ENCODE results near the gene COL16A1.
A peak's percentile ranks its signal among the peaks of the same experiment; 100 is the strongest.

COL16A1 gene

DNA sequence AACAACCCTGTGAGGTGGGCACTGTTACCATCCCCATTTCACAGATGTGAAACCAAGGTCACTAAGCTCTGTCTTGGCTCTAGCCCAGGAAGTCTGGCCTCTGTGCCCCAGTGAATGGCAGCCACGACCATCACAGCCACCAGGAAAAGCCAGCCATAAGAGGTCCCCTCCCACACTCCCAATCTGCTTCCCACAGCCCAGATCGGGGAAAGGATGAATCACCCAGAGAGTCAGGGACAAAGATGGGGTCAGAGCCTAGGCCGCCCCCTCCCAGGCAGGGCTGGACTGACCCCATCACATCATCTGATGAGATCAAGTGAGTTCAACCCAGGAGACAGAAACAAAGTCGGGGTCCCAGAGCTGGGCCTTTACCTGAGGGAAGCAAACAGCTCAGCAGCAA lies 22.9 kb upstream of the COL16A1 start:
- TF ChIP-seq GATA3 (IDR thresholded peaks at IDR 0.05; ENCODE audit: low read depth, low read length) (no peak), GATA2 (IDR thresholded peaks at IDR 0.05; ENCODE audit: low read depth, low read length) (no peak)

DNA sequence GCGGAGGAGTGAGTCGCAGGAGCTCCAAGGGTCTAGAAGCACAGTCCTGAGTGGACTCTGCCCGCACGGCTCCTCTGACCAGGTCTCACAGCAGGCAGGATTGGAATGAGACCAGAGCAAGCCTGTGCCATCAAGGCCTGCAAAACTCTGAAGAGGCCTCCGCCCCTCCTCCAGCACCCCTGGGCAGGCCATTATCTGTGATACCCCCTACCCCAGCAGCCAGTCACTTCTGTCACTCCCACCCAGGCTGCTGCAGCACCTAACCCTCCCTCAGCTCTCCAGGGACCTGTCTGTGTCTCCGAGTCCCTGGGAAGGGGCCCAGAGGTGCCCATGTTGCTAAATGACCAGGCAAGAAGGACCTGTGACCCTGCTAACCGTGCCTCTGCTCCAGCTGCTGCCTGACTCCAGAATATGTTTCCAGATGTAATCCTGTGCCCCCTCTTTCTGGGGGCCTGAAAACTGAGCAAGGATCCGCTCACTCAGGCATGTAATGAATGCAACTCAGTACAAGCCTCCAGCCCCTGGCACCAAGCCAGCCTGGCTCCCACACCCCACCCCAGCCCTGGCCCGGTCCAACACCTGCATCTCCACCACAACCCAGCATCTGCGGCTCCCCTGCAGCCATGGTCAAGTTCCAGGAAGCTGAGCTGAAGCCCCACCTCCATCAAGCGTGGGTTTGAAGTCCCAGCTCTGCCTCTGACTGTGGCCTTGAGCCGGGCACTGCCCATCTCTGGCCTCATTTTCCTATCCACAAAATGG lies 22.1 kb upstream of the COL16A1 start:
- TF ChIP-seq GATA3 (IDR thresholded peaks at IDR 0.05; ENCODE audit: low read depth, low read length) (no peak), GATA2 (IDR thresholded peaks at IDR 0.05; ENCODE audit: low read depth, low read length) (no peak)

DNA sequence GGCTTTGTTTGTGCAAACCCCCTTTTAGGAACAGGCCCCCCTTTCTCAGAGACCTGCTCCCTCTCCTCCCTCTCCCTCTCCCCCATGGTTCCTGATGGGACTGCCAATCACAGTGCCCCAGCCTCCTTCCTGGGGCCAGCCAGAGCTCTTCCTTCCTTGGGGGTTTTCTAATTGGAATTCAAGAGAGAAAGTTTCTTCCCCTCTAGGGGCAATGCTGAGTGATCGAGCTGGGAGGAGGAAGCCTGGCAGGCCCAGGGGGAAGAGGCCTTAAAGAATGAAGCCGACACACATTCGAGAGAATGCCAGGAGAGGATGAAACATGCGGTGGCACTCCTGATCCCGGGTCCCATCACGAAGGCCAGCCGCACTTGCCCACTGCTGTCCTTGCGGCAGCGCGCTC lies 21.3 kb upstream of the COL16A1 start:
- TF ChIP-seq GATA3 (IDR thresholded peaks at IDR 0.05; ENCODE audit: low read depth, low read length) (no peak), GATA2 (IDR thresholded peaks at IDR 0.05; ENCODE audit: low read depth, low read length) (no peak)

DNA sequence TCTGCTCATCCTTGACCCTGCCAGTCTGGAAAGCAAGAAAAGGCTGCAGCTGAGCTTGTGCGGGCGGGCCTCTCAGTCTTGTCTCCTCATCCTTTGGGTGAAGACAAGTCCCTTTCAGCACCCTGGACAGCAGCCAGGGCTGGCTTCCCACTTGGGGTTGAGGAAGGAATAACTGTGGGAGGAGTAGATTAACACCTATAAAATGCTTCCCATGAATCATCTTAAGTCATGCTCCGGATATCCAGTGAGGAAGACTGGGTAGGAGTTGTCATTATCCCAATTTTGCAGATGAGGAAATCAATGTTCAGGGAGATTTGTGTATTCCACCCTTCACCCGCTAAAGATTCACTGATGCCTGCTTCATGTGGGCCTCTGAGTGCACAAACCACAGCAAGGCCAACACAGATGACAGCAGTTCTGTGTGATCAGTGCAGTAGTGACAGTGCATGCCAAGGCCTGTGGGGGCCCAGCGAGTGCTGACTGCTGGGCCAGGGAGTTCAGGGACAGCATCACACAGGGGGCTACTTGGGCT lies 20.1 kb upstream of the COL16A1 start:
- TF ChIP-seq GATA3 (IDR thresholded peaks at IDR 0.05; ENCODE audit: low read depth, low read length): no peak
- no peak for TF ChIP-seq GATA2 (IDR thresholded peaks at IDR 0.05; ENCODE audit: low read depth, low read length)

DNA sequence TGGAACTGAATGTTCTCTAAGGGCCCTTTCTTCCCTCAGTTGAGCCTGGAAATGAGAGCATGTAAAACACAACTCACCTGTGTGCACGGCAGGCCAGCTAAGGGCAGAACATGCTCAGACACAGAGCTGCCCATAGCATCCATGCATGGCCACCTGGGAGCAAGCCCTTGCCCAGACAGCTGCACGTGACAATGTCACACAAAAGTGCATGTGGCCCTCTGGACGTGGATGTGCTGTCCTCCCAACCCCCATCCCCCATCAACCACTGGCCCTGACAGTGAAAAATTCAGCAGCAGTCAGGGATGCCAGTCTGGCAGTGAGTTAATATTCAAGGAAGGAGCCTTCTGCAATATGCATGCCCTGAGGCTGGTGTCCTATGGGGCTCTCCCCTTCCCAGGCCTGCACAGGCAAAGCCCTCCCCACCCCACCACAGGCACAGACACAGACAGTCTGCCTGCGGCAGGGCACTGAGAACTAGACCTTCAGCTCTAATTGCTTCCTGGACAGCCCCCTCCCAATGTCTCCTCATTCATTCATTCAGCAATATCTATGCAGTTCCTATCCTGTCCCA lies 14.6 kb upstream of the COL16A1 start:
- TF ChIP-seq GATA2 (IDR thresholded peaks at IDR 0.05; ENCODE audit: low read depth, low read length): no peak

DNA sequence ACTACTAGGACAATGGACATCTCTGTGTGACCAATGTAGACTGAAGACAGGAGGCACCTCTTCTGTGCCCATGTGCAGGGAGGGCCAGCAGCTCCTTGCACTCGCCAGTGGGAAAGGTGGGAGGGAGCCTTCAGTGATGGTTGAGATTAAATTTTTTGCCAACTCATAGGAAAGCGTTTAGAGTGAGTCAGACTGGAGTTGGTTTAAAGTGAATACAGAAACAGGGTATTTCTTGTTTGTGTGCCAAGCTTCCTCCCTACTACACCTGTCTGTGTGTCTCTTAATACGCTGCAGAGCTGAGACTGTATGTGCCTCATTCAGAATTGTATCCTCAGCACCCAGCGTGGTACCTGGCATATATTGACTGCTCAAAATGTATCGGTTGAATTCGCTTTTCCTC lies 13.5 kb upstream of the COL16A1 start:
- TF ChIP-seq GATA3 (IDR thresholded peaks at IDR 0.05; ENCODE audit: low read depth, low read length): no peak
- no peak for TF ChIP-seq GATA2 (IDR thresholded peaks at IDR 0.05; ENCODE audit: low read depth, low read length)

DNA sequence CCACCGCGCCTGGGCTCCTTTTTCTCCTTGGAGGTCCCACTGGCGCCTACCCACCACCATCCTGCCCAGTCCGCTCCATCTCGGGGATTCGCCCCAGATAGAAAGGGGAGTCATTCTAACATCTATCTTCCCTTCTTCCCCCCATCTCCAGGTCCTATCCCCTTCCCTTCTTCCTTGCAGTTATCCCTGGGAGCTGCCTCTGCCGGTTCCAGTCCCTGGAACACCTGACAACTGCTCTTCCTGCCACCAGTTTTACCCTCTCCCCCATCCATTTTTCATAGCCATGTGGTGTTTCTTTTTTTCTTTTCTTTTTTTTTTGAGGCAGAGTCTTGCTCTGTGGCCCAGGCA lies 12.0 kb upstream of the COL16A1 start:
- TF ChIP-seq GATA2 (IDR thresholded peaks at IDR 0.05; ENCODE audit: low read depth, low read length) (no peak), GATA3 (IDR thresholded peaks at IDR 0.05; ENCODE audit: low read depth, low read length) (no peak)

DNA sequence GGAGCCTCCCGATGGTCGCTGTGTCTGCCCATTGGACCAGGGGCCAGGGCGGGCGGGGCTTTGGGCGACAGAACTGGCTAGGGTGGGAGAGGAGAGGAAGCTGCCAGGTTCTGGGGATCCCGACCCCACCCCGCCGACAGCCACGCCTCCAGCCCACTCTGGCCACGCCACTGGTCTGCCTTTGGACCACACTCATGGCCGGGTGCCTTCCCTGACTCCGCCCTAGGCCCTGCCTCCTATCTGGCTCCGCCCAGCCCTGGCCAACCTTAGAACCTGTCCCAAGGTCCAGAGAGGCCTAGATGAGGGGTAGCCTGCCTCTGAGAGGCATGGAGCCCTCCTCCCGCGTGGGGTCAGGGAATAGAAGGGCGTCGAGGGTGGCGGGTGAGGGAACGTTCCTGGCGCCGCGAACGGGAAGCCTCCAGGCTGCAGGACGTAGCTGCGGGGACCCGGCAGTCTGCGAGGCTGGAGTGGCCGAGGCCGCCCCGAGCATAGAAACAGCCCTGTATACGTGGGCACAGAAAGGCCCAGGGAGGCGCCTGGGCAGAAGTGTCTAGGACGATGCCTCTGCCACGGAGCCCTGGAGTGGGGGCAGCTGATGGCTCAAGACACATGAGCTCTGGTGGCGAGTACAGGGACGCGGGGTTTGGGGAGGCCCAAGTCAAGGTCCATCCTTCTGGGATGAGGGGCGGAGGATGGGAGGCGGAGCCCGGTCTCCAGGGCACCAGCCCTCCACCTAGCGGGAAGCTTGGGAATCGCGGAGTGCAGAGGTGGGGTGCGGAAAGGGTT lies 11.5 kb upstream of the COL16A1 start:
- TF ChIP-seq GATA2 (IDR thresholded peaks at IDR 0.05; ENCODE audit: low read depth, low read length) (no peak), GATA3 (IDR thresholded peaks at IDR 0.05; ENCODE audit: low read depth, low read length) (no peak)

DNA sequence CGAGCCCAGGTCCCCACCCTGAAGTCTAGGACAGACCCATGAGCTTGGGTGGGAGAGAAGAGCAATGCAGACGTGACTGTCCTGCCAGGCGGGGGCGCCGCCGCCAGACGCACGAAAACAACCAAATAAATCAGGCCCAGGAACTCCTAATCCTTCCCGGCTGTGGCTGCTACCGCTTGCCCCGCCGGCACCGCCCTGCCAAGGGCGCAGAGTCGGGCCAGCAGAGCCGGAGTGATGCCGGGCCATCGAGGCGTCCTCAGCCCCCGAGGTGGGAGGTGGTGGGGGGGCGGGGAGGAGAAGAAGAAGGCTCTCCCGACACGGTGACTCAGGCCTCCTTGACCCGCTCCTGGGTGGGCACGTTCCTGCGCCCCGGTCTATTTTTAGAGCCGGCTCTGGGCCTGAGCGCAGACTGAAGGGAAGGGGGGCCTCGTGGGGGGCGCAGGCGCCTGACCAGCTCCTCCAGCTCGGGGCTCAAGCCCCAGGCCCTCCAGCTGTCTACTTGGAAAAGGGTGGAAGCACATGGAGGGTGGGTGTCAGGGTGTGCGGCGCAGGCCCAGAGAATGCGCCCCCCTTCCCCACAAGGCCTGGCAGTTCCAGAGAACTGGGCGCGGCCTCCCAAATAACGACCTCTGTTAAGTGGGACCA lies 10.7 kb upstream of the COL16A1 start:
- TF ChIP-seq GATA3 (IDR thresholded peaks at IDR 0.05; ENCODE audit: low read depth, low read length) (no peak), GATA2 (IDR thresholded peaks at IDR 0.05; ENCODE audit: low read depth, low read length) (no peak)

DNA sequence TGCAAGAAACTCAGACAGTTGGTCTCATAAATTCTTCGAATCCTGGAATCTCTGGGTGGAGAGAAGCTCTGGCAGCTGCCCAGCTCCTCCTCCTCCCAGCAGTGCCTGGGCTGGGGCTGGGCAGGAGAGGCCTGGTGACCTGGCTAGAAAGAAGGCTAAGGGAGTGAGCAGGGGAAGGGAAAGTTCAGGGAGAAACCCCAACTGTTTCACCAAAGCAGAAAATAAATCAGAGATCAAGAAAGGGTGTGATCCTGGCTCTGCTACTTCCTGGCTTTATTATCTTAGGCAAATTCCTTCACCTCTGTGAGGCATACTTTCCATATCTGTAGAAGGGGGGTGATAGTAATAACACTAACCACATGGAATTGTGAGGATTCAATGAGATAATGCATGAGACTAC lies 8.8 kb upstream of the COL16A1 start:
- TF ChIP-seq GATA3 (IDR thresholded peaks at IDR 0.05; ENCODE audit: low read depth, low read length) (no peak), GATA2 (IDR thresholded peaks at IDR 0.05; ENCODE audit: low read depth, low read length) (no peak)

DNA sequence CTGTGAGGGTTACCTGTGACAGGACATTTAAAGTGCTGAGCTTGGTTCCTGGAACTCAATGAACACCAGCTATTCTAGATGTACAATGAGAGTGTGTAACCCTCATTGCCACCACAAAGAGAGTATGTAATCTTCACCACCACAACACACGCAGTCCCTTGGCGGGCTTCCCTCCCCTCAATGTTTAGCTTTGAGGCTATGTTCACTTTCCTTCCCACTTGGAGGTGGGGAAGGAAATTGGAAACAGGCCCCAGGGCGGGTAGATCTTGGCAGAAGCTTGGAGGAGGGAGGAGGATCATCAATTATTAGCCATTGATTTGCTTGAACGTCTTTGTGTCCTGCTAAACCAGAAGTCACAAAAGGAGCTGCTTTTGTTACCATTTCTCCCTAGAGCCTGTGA lies 8.3 kb upstream of the COL16A1 start:
- no peak for TF ChIP-seq GATA3 (IDR thresholded peaks at IDR 0.05; ENCODE audit: low read depth, low read length)
- TF ChIP-seq GATA2 (IDR thresholded peaks at IDR 0.05; ENCODE audit: low read depth, low read length): no peak

DNA sequence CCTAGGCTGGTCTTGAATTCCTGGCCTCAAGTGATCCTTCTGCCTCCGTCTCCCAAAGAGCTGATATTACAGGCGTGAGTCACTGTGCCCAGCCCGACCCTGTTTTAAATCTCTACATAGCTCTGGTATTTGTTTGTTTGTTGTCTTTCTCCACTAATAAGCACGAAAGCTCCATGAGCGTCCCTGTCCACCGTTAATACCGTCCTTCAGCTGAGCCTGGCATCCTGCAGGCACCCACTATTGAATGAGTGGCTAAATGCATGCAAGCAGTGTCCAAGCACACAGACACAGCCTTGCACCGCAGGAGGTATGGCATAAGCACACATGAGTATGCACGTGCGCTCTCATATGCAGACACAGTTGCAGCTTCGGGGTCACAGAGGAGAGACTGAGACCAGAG lies 4.5 kb upstream of the COL16A1 start:
- TF ChIP-seq GATA2 (IDR thresholded peaks at IDR 0.05; ENCODE audit: low read depth, low read length): no peak
- TF ChIP-seq GATA3 (IDR thresholded peaks at IDR 0.05; ENCODE audit: low read depth, low read length): no peak

DNA sequence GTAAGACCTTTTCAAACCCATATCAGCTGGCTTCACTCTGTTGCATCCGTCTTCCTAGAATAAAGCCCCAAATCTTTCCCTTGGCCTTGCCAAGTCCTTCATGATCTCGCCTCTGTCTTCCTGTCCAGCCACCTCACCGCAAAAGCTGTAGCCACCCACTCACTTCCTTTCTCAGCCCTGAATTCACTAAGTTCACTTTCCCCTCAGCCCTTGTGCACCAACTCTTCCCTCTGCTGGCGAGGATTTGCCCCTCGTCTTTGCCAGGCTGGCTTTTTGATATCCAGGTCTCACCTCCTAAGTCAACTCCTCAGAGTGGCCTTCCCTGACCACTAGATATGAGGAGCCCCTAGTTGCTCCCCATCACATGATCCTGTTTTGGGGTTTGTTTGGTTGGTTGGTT lies 3.9 kb upstream of the COL16A1 start:
- no peak for TF ChIP-seq GATA3 (IDR thresholded peaks at IDR 0.05; ENCODE audit: low read depth, low read length)
- TF ChIP-seq GATA2 (IDR thresholded peaks at IDR 0.05; ENCODE audit: low read depth, low read length): no peak

DNA sequence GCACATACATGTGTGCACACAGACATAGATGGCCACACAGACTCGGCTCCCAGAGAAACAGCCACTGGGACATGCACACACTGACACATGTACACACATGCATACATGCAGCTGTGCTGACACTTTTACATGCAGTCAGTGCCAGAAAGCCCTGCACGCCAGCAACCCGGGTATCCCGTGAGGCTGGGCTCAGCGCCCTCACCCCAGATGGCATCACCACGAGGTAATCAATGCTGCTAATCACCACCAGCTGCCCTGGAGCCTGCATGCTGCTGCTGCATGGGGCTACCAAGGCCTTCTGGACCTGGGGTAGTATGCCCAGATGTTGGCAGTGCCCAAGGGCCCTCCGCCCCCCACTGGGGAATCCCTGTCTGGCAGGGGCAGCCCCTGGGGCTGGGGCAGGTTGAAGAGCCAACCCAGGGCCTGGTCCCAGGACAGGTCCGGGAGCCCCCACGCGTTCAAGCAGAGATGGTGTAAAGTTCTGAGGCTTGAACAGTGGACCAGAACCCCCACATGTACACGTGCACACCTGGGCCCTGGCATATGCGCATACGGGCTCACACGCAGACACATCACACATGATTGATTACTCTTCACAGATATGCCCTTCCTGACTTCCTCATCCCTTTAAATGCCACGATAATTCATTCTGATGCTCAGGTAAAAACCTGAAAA lies 2.7 kb upstream of the COL16A1 start:
- TF ChIP-seq GATA2 (IDR thresholded peaks at IDR 0.05; ENCODE audit: low read depth, low read length): peak; percentile 78
- no peak for TF ChIP-seq GATA3 (IDR thresholded peaks at IDR 0.05; ENCODE audit: low read depth, low read length)

Data from SH-SY5Y (cell line).